ENCODE results near the gene PPP2R5C.

GRCh38 chr14:101877766-101878165, 116.3 kb downstream of the PPP2R5C start:
- TF ChIP-seq CTCF (IDR thresholded peaks at IDR 0.05): no peak
- no peak for TF ChIP-seq TCF7L2 (IDR thresholded peaks at IDR 0.05; ENCODE audit: low read depth, low read length)
- no peak for TF ChIP-seq SIN3A (IDR thresholded peaks at IDR 0.05; ENCODE audit: borderline replicate concordance, insufficient read depth, low read depth, low read length)
- TF ChIP-seq REST (IDR thresholded peaks at IDR 0.05; ENCODE audit: insufficient read depth in 1 of 2, low read depth in 2 of 2, low read length in 1 of 2): no peak
